OCI-M2 (cell line): ENCODE results near the gene L1CAM.

Experiments
- DNase-seq: peaks from one replicate; lab custom pipeline; 2025; ENCODE audit not compliant: unreplicated experiment; lab: John Stamatoyannopoulos, UW

The L1CAM gene

DNA sequence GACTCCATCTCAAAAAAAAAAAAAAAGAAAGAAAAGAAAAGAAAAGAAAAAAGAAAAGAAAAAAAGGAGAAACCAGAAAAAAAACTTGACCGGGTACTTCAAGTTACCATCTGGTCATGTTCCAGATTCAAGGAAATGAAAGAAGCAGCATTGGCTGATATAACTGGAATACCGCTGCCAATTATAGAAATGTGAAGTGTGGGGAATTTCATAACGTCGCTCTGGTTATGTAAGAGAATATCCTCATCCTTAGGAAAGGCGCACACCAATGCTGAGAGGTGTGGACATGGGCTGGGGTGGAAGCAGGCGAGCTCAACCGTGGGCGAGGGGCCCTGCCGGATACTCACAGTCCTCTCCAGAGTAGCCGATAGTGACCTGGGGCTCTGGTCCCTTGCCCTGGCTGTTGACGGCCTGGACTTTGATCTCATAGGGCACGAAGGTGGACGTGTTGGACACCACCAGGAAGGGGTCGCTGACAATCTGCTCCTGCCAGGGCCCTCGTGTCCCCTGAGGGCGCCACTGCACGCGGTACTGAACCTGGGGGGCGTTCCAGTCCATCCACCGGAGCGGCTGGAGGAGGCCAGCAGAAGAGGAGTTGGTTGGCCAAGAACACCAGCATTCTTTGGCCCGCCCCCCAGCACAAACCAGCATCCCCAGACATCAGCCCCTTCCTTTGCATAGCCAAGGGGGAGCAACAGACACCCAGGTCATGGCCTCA, 19.5 kb downstream of the L1CAM start:
- DNase-seq: no peak

DNA sequence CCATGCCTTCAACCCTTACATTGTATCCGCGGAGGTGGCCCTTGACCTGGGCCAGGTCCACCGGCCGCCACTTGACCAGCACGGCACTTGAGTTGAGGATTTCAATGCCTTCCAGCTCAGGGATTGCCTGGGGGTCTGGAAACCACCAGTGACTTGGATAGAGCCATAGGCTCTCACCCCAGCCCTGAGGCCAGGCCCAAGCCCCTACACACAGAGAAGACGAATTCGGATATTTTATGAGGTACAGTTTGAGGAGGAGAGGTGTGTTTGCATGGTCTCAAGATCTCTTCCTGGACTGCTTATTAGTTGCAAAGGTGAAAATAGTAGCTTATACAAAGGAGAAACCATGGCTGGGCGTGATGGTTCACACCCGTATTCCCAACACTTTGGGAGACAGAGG, 20.3 kb downstream of the L1CAM start:
- DNase-seq: no peak

DNA sequence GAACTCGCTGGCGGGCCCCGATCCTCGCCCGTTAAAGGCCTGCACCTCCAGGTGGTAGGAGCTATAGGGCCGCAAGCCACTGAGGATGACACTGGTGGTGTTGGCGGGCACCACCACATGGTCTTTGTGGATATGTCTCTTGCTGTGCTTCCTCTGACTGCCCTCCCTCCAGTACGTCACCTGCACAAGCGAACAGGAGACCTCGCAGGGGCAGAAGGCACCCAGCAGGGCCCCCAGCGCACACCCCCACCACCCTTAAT, 20.7 kb downstream of the L1CAM start:
- no peak for DNase-seq

DNA sequence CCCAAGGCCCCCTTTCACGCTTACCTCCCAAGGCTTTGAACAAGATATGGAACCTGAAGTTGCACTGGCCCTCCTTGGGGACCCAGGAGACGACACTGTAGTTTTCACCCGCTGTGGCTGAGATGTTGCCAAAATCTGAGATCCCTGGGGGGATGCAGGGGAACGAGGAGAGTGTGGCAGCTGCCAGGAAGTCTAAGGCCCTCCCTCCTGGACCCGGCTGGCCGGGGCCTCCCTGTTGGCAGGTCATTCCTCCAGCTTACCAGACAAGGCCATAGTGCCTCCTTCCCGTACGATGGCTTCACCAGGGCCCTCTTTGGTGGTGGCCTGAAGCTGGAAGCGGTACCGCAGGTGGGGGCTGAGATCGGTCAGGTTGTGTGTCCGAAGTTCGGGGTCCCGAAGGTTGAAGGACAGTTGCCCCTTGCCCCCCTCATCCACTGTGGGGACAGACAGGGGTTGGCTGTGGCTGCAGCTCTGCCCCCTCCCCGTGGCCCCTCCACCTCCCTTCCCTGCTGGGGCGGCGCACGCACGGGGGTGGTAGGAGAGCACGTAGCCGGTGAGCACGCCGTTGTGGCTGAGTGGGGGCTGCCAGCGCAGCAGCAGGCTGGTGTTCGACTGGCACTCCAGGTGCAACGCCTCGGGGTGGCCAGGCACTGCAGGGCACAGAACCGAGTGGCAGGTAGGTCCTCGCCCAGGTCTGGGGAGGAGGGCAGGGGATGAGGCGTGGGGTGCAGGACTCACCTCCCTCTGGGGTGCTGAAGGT, 21.2 kb downstream of the L1CAM start:
- DNase-seq: no peak

DNA sequence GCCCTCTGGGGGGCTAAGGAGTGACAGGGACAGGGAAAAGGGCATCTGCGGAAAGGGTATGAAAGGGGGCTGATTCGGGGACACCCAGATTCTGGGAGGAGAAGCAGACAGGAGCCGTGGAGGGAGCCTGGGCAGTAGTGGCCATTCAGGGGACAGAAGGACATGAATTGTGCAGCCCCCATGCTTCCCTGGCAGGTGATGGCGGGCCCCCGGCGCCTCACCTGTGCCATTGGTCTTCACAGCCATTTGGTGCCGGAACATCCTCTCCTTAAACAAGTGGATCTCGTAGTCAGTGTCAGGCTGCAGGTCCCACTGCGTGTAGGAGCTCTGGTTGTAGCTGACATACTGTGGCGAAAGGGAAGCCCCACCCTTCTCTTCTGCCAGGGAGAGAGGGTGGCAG, 21.9 kb downstream of the L1CAM start:
- DNase-seq: no peak

DNA sequence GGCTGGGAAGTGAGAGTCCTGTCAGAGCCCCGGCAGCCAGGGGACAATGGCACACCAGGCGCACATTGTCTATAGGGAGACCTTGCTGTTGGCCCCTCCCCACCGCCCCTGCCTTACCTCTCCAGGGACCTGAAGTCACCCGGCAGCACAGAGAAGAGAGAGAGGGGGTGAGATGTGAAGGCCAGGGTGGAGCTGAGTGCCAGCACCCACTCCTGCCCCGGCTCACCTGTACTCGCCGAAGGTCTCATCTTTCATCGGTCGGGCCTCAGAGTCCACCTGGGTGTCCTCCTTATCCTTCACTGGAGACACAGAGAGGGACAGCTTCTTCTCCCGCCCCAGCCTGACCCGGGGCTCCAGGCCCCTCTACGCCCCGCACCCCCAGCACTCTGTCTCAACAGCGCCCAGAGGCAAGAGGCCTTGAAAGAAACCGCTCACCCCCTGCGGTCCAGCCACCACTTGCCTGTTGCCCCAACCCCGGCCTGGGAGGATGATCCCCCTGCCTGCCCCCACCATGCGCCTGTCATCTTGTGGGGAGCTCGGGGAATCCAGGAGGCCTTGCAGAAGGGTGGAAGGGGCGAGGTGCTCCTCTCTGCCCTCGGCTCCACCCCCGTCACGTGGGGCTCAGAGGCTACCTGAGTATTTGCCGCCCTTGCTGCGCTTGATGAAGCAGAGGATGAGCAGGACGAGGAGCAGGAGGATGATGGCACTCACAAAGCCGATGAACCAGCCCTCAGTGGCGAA, 22.6 kb downstream of the L1CAM start:
- DNase-seq: no peak

DNA sequence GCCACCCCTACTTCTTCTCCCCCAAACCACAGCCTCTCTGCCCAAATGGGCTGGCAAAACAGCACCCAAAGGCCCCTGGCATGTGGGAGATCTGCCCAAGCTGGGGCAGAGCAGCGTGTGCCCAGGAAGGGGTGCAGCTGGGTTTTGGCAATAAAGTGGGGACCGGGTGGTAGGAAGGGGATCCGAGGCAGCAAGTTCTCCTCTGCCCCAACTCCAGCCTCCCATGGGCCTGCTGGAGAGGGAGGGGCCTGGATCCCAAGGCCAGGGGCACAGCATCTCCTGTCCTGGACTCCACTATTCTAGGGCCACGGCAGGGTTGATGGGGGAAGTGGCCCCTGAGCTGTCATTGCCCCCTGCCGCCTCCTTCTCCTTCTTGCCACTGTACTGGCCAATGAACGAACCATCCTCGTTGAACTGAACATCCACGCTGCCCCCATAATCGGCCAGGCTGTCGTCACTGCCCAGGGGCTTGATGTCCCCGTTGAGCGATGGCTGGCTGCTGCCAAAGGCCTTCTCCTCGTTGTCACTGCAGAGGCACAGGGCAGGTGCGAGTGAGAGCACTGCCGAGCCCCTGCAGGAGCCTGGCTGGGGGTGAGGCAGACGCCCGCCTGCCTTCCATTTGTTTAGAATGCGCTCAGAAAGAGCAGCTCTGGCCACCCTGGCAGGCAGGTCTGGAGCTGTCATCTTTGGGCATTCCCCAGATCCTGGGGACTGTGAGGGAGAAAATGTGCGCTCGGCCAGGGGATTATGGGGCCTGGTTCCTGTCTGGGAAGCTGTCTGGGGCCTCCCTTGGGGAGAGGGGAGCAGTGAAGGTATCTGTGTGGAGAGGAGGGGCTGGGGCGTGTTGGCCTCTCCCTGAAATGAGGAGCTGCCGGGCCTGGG, 23.4 kb downstream of the L1CAM start:
- no peak for DNase-seq

DNA sequence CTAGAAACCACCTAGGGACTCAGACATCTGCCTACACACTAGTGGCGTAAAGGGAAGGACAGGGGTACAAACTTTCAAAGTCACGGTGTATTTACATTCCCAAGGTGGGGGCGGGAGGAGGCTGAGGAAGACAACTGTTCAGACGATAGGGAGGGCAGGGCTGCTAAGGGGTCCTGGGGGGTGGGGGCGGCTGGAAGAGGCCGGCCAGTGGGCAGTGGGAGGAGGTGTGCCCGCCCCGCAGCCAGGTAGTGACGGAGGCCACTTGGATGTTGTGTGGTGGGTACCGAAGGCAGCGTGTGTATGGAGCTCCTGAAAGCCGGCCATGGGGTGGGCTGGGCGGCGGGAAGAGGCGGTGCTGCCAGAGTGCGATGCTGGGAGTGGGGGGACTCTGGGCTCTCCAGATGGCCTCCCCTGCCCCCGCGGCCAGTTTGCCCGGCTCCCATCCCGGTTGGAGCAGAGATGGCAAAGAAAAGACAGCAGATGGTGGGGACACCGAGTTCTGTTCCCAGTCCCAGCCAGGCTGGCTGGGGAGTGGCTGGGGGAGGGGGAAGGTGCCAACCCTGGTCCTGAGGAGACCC, 24.2 kb downstream of the L1CAM start:
- DNase-seq: no peak

DNA sequence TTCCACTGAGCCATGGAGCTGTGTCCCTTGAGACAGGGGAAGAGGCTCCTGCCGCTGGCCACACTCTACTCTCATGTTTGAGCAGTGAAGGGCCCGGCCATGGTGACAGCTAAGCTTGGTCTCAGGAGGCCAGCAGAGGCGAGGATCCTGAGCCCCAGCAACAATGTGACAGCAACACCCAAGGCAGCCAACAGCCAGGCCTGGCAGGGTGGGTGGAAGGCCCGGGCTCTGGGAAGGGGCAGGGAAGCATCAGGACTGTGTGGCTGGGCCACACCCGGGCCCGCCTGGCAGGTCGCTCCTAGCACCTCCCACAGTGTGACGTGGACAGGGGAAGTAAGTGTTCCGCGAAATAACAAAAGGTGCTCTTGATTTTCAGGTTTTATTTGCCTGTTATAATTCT, 24.8 kb downstream of the L1CAM start:
- no peak for DNase-seq

DNA sequence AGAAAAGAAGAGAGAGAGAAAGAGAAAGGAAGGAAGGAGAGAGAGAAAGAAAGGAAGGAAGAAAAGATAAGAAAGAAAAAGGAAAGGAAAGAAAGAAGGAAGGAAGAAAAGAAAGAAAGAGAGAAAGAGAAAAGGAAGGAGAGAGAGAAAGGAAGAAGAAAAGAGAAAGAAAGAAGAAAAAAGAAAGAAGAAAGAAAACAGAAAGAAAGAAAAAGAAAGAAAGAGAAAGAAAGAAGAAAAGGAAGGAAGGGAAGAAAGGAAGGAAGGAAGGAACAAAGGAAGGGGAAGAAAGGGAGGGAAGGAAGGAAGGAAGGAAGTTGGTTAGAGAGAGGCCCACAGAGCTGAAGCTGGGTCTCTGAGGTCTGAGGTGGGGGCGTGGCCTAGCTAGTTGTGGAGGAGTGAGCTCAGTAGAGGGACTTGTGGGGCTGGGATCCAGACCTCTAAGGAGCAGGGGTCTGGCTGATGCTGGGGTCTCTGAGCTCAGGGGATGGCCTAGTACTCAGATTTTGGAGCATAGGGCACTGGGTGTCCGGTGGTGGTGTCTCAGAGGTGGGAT, 28.5 kb downstream of the L1CAM start:
- DNase-seq: no peak

DNA sequence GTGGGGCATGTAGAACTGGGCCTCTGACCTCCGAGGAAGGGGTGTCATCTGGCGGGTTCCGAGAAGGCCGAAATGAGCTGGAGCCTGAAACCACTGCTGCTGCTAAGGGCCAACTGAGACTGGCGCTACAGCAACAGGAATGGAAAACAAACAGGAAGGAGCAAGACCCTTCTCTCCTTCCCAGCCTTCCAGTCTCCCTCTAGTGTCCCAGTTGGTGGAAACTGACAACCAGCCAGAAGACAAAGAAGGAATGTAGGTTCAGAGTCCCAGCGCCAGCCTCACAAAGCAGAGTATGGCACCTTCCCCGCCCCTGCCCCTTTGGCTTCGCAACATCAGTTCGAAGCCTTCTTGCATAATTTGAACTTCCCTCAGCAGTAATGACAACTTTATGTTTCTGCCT, 31.3 kb downstream of the L1CAM start:
- DNase-seq: no peak

DNA sequence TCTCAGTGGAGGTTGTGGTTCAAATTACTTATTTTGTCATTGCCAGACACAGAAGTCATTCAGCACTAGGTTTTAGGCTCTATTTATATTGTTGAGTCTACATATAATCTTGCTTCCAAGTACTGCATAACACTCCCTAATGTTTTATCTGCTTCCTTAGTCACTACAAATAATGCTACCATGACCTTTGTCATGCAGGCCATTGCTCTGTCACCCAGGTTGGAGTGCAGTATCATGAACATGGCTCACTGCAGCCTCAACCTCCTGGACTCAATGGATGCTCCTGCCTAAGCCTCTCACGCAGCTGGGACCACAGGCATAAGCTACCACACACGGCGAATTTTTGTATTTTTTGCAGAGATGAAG, 32.1 kb downstream of the L1CAM start:
- no peak for DNase-seq

DNA sequence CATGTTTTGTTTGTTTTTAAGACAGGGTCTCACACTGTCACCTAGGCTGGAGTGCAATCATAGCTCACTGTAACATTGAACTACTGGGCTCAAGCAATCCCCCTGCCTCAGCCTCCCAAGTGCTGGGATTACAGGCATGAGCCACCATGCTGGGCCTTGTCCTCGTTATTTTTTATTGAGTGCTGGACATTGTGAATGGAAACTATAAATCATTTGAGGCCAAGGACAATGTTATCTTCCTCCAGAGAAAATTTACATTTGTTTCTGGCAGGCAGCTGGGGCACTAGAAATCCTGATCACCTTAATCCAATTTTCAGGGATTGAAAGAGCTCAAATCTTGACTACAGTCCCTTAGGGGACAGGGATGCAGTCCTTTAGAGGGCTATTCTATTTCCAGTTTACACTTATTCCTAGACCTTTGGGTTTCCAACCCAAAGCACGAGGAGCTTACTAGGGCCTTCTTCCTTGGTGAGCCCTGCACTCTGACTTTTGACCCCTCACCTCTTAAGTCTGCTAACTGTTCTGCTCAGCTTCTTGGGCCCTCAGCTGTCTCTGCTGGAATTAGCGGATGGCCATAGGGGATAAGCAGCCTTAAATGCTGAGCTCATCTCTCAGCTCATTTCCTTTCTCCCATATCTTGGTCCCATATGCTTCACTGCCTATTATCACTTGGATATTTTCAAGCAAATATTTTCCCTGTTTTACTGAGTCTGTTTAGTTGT, 32.6 kb downstream of the L1CAM start:
- DNase-seq: no peak

DNA sequence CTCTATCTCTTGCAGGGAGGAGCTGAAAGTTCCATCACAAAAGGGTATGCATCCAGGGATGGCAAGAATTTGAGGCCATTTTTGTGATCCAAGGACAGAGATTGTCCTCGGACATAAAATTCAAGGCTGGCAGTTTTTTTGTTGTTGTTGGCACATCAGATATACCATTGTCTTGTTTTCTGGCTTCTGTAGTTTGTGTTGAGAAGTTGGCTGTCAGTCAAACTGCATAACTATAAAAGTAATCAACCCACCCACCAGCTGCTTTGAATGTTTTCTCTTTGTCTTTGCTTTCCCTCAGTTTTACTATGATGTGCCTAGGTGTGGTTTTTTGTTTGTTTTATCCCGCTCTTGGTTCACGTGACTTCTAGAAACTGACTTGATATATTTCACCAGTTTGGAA, 34.0 kb downstream of the L1CAM start:
- no peak for DNase-seq

DNA sequence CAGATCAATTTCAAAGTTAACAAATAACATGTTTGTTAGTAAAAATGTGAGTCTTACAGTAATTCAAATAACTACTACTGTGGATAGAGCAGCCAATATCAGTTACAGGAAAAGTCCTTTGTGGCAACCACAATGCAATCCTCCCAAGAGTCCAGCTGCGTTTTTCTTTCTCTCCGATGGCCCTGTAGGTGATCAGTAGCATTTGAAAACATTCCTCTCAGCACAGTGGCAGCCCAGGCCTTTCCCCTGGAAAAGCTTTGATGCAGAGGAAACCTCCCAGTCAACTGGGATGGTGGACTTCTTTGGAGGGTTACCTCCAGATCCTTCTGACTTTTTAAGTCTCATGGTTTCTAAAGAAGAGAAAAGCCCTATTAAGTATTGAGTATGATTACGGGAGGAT, 37.6 kb downstream of the L1CAM start:
- no peak for DNase-seq

DNA sequence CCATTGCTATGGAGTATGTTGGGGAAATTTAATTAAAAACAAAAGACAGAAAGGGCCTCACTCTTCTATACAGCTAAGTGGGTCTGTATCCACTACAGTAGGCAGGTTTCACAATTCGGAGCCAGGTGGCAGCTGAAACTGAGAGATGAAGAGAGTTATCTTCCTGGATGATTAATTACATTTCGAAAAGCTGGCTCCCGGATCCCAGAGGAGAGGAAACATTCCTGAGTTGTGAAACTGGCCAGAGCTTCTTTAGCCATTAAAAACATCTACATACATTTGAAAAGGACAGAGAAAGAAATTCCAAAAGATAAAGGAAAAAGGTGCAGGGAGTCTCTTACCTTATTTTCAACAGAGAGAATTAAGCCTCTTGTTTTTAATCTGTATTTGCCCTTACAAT, 40.1 kb downstream of the L1CAM start:
- DNase-seq: no peak

DNA sequence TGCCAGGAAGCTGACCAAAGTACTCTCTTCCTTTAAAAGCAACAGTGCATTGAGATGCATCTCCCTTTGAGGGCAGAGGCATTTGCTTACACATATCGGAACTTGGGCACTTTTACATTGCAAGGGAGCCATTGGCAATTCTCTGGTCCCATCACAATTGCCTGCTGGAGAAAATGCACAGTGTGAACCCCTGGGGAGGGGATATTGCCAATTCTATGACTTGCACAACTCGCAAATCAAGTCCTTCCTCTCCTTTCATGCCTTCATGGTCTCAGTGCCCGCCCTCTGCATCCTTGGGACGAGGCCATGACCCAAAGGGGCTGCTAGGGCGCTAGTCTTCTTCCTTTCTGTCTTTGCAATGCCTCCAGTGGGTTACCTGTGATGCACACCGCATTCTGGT, 40.8 kb downstream of the L1CAM start:
- DNase-seq: no peak

DNA sequence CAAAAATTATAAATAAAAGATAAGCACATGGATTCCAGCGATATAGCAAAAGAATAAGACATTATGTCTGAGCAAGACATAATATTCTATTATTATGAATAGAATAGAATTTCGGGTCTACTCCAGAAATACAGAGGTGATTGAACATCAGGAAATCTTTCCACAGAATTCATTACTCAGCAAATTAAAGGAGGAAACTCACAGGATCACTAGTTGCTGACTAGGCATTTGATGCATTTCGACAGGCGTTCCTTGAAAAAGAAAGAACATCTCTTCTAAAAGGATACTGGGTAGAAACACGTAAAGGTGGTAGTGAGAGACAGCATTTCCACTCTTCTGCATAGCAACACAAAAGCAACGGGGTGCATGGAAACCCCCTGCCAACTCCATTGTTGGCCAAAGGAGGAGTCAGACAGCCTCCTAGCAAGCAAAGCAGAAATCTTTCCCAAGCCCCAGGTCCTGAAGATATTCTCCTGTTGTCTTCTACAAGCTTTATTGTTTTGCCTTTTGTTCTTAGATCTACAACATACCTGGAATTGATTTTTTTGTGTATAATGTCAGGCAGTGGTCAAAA, 41.4 kb downstream of the L1CAM start:
- DNase-seq: no peak

DNA sequence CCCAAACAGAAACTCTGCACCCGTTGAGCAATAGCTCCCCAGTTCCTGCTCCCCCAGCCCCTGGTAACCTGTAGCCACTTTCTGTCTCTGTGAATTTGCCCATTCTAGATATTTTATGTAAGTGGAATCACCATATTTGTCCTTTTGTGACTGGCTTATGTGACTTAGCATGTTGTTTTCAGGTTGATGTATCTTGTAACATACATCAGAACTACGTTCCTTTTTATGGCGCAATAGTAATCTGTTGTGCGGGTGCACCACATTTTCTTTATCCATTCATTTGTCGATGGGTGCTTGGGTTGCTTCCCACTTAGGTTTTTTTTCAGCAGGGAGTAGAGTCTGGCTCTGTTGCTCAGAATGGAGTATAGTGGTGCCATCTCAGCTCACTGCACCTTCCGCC, 49.1 kb downstream of the L1CAM start:
- DNase-seq: no peak

DNA sequence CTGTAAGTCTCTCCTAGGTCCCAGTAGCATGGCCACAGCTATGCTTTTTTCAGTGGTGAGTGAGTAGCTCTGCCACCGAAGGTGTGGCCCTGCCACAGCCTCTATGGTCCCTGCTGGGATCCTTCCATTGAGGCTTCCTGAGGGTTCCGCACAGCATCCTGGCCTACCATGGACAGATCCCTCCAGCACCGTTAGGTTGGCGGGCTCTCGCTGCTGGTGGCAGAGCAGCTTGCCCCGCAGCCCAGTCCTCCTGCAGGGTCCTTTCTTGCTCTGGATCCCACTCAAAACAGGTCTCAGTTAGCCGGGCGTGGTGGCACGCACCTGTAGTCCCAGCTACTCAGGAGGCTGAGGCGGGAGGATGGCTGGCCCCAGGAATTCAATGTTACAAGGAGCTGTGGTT, 53.2 kb downstream of the L1CAM start:
- DNase-seq: no peak
